IMR-90 (cell line): Measurements from ENCODE around the gene CAMK2N1. TPM values are rescaled to one million over a fixed set of nuclear protein-coding genes. Genes with fewer than 3 reads are reported as not detected.

Experiments used
- ATAC-seq: fragments of 200-7000 bp; cut with Tn5 transposase; 2 replicates; pipeline ENCODE4 v1.9.1; 2020; ENCODE audit warnings: low read depth, mild to moderate bottlenecking, moderate library complexity
- BruUV-seq: library from RNA; stranded (reverse); fragments of 400-500 nt; replicated peaks from 2 replicates; lab custom pipeline; 2021; lab: Mats Ljungman, UMichigan
- CTCF ChIA-PET: fragments of 300-600 bp; formaldehyde crosslinking; extraction: SDS; loops from one replicate; lab custom pipeline; 2021; ENCODE audit warnings: antibody characterized with exemption; lab: Yijun Ruan, JAX
- POLR2A ChIA-PET: fragments of 300-600 bp; sonication (Branson Sonifier 250); formaldehyde crosslinking; loops from one replicate; lab custom pipeline; 2022; ENCODE audit warnings: antibody characterized with exemption; ENCODE audit not compliant: unreplicated experiment; lab: Charles Lee
- DNase-seq: peaks from one replicate; pipeline ENCODE4 v3.0.0; 2013
- H2AFZ ChIP-seq: replicated peaks from 2 replicates; pipeline ENCODE3; 2013; ENCODE audit warnings: low read length, mild to moderate bottlenecking; ENCODE audit not compliant: poor library complexity
- H2AK5ac ChIP-seq: 2 replicates; pipeline ENCODE4 v1.6.1; 2013; ENCODE audit warnings: low read depth, low read length, inconsistent platforms
- H2AK9ac ChIP-seq: replicated peaks from 2 replicates; pipeline ENCODE3; 2013; ENCODE audit warnings: mild to moderate bottlenecking, low read depth, low read length, moderate library complexity; ENCODE audit not compliant: poor library complexity
- H2BK120ac ChIP-seq: 2 replicates; pipeline ENCODE4 v1.6.1; 2013; ENCODE audit warnings: low read depth, low read length, inconsistent platforms
- H2BK15ac ChIP-seq: 3 replicates; pipeline ENCODE4 v1.6.1; 2013; ENCODE audit warnings: low read depth, low read length, inconsistent platforms
- H2BK20ac ChIP-seq: 2 replicates; pipeline ENCODE4 v1.6.1; 2013; ENCODE audit warnings: low read depth, mild to moderate bottlenecking, inconsistent platforms, low read length, moderate library complexity
- H2BK5ac ChIP-seq: 2 replicates; pipeline ENCODE4 v1.6.1; 2013; ENCODE audit warnings: mild to moderate bottlenecking, low read depth, low read length, inconsistent platforms; ENCODE audit not compliant: poor library complexity, severe bottlenecking
- H3K14ac ChIP-seq: replicated peaks from 2 replicates; pipeline ENCODE4 v1.6.1; 2013; ENCODE audit warnings: low read depth, low read length, inconsistent platforms
- H3K18ac ChIP-seq: 2 replicates; pipeline ENCODE4 v1.6.1; 2013; ENCODE audit warnings: low read depth, low read length, control low read depth
- H3K23ac ChIP-seq: 2 replicates; pipeline ENCODE4 v1.6.1; 2013; ENCODE audit warnings: low read depth, low read length, inconsistent platforms
- H3K27ac ChIP-seq: 2 replicates; pipeline ENCODE4 v1.5.1; 2013; ENCODE audit warnings: mild to moderate bottlenecking, control low read depth, low read length; ENCODE audit not compliant: insufficient read depth
- H3K27me3 ChIP-seq: 2 replicates; pipeline ENCODE4 v1.6.1; 2013; ENCODE audit warnings: low read length; ENCODE audit not compliant: control insufficient read depth, insufficient read depth
- H3K36me3 ChIP-seq: 2 replicates; pipeline ENCODE4 v1.6.1; 2013; ENCODE audit warnings: low read length, mixed read lengths; ENCODE audit not compliant: control insufficient read depth, insufficient read depth
- H3K4ac ChIP-seq: 2 replicates; pipeline ENCODE4 v1.6.1; 2013; ENCODE audit warnings: low read depth, low read length, inconsistent platforms
- H3K4me1 ChIP-seq: 2 replicates; pipeline ENCODE4 v1.6.1; 2013; ENCODE audit warnings: low read length, mixed read lengths; ENCODE audit not compliant: control insufficient read depth, insufficient read depth
- H3K4me2 ChIP-seq: 2 replicates; pipeline ENCODE4 v1.6.1; 2013; ENCODE audit warnings: low read depth, mild to moderate bottlenecking, control low read depth, low read length, moderate library complexity
- H3K4me3 ChIP-seq: 2 replicates; pipeline ENCODE4 v1.5.1; 2013; ENCODE audit warnings: low read depth, mild to moderate bottlenecking, control low read depth, low read length, moderate library complexity; ENCODE audit not compliant: insufficient read depth
- H3K56ac ChIP-seq: 2 replicates; pipeline ENCODE4 v1.6.1; 2013; ENCODE audit warnings: low read length, inconsistent platforms; ENCODE audit not compliant: insufficient read depth; ENCODE audit errors: extremely low read depth
- H3K79me1 ChIP-seq, 2 experiments: 2 replicates each; pipeline ENCODE4 v1.6.1; 2013; ENCODE audit warnings: low read length in 2 of 2, inconsistent platforms in 1 of 2, low read depth in 1 of 2
- H3K9ac ChIP-seq: 2 replicates; pipeline ENCODE4 v1.6.1; 2013; ENCODE audit warnings: low read depth, low read length, control low read depth
- H3K9me1 ChIP-seq: 2 replicates; pipeline ENCODE4 v1.6.1; 2013; ENCODE audit warnings: low read length, inconsistent platforms; ENCODE audit not compliant: insufficient read depth
- H3K9me3 ChIP-seq: 2 replicates; pipeline ENCODE4 v1.6.1; 2013; ENCODE audit warnings: low read length; ENCODE audit not compliant: control insufficient read depth, insufficient read depth
- H4K20me1 ChIP-seq: 2 replicates; pipeline ENCODE4 v1.6.1; 2013; ENCODE audit warnings: low read length, inconsistent platforms; ENCODE audit not compliant: insufficient read depth
- H4K5ac ChIP-seq: 2 replicates; pipeline ENCODE4 v1.6.1; 2013; ENCODE audit warnings: mild to moderate bottlenecking, low read depth, low read length, control low read depth
- H4K8ac ChIP-seq, 2 experiments: 2 replicates each; pipeline ENCODE4 v1.6.1; 2013; ENCODE audit warnings: low read depth in 2 of 2, low read length in 2 of 2, control low read depth in 1 of 2, inconsistent platforms in 1 of 2
- H4K91ac ChIP-seq: 2 replicates; pipeline ENCODE4 v1.6.1; 2013; ENCODE audit warnings: low read depth, low read length, inconsistent platforms; ENCODE audit not compliant: insufficient read depth
- BHLHE40 ChIP-seq: fragments of 150-350 bp; IDR thresholded peaks from 2 replicates; pipeline ENCODE4 v1.6.1; 2016; ENCODE audit warnings: mild to moderate bottlenecking, low read depth, low read length
- CEBPB ChIP-seq: IDR thresholded peaks from 2 replicates; pipeline ENCODE4 v1.6.1; 2012; ENCODE audit warnings: low read depth, low read length, improper control_type of control experiment
- CTCF ChIP-seq: conservative IDR thresholded peaks from 2 replicates; pipeline ENCODE4 v1.5.1; 2012; ENCODE audit warnings: mild to moderate bottlenecking, low read depth, low read length, improper control_type of control experiment
- FOS ChIP-seq: fragments of 150-350 bp; IDR thresholded peaks from 2 replicates; pipeline ENCODE4 v1.6.1; 2016; ENCODE audit warnings: low read depth, low read length
- MAFK ChIP-seq: IDR thresholded peaks from 2 replicates; pipeline ENCODE4 v1.6.1; 2012; ENCODE audit warnings: low read depth, low read length, improper control_type of control experiment
- MXI1 ChIP-seq: IDR thresholded peaks from 2 replicates; pipeline ENCODE4 v1.6.1; 2012; ENCODE audit warnings: low read depth, mild to moderate bottlenecking, low read length, moderate library complexity, borderline replicate concordance
- RAD21 ChIP-seq: IDR thresholded peaks from 2 replicates; pipeline ENCODE4 v1.6.1; 2012; ENCODE audit warnings: low read length, improper control_type of control experiment
- RCOR1 ChIP-seq: IDR thresholded peaks from 2 replicates; pipeline ENCODE4 v1.6.1; 2012; ENCODE audit warnings: mild to moderate bottlenecking, low read length, improper control_type of control experiment; ENCODE audit not compliant: insufficient replicate concordance
- RFX5 ChIP-seq: IDR thresholded peaks from 2 replicates; pipeline ENCODE4 v1.8.0; 2012; ENCODE audit warnings: low read depth, mild to moderate bottlenecking, low read length, moderate library complexity
- SMC3 ChIP-seq: fragments of 150-350 bp; IDR thresholded peaks from 2 replicates; pipeline ENCODE4 v1.6.1; 2016; ENCODE audit warnings: low read depth, mild to moderate bottlenecking, antibody characterized with exemption, low read length, moderate library complexity
- USF2 ChIP-seq: fragments of 150-350 bp; IDR thresholded peaks from 2 replicates; pipeline ENCODE4 v1.6.1; 2017; ENCODE audit warnings: mild to moderate bottlenecking, antibody characterized with exemption, low read length, low read depth
- WGBS, 2 experiments: methylation state at CpG; one replicate each; pipeline versions ENCODE4 v1.1.5 to v1.1.7; 2013; ENCODE audit warnings: missing lambda C conversion rate in 2 of 2; ENCODE audit not compliant: insufficient read length in 1 of 2; ENCODE audit errors: extremely low coverage in 2 of 2; 5-methylcytosine and 5-hydroxymethylcytosine counted together
- dilution Hi-C: fragments of 300-500 bp; cut with HindIII; formaldehyde crosslinking; loops from one replicate; pipeline ENCODE4 v1.14.3; 2018; ENCODE audit warnings: low sequenced_read_pairs; ENCODE audit not compliant: unreplicated experiment
- in situ Hi-C: fragments of 300-500 bp; cut with MboI; formaldehyde crosslinking; loops from 3 replicates; pipeline ENCODE4 v1.14.3; 2019; ENCODE audit warnings: low sequenced_read_pairs, inconsistent platforms, mixed read lengths
- intact Hi-C: fragments of 100-400 bp; cut with micrococcal nuclease; formaldehyde crosslinking; loops from 2 replicates; pipeline ENCODE4 v1.10.0; 2022
- polyA plus RNA-seq, 3 experiments: library from polyadenylated mRNA; depleted of rRNA; stranded (reverse); fragments of >200 nt; gene quantifications; 2 replicates each; pipeline ENCODE4 v1.2.3, GENCODE V29; 2012; ENCODE audit warnings: low replicate concordance in 1 of 3
- total RNA-seq: library from RNA; depleted of rRNA; stranded (reverse); fragments of >200 nt; gene quantifications from 2 replicates; pipeline ENCODE4 v1.2.3, GENCODE V29; 2012

The CAMK2N1 gene
- total and polyA plus RNA-seq, 2 of the 4 experiments (the other 2 are of a cell fraction) = 10.2 to 44.4 TPM

GRCh38 chr1:20474333-20474975, 11.6 kb downstream of the CAMK2N1 start:
- no peak overlapping the region for H2BK15ac ChIP-seq
- dilution Hi-C loops (no loop called here), intact Hi-C loops (no loop called here), in situ Hi-C loops (no loop called here)
- H3K23ac ChIP-seq = no peak overlapping the region
- no peak overlapping the region for H2BK20ac ChIP-seq
- H2AFZ ChIP-seq = no peak overlapping the region
- no peak overlapping the region for H3K4me3 ChIP-seq
- H3K27me3 ChIP-seq = no peaks in the 10 kb centered on the region
- H3K14ac ChIP-seq = no peak overlapping the region
- peaks cover 21% of the 10 kb centered on the region for H3K9me1 ChIP-seq
- H3K56ac ChIP-seq = no peak overlapping the region
- H3K36me3 ChIP-seq = no peaks in the 10 kb centered on the region
- no peak overlapping the region for H4K91ac ChIP-seq
- no peak overlapping the region; the same call in 1 of the 2 replicates for H2AK5ac ChIP-seq
- H3K4ac ChIP-seq = no peak overlapping the region; the same call in 1 of the 2 replicates
- no TSS peak for BruUV-seq
- no peaks in the 10 kb centered on the region for H3K9me3 ChIP-seq
- H2AK9ac ChIP-seq = no peak overlapping the region
- no peak overlapping the region for H4K8ac ChIP-seq
- no peak overlapping the region for H3K27ac ChIP-seq
- H4K20me1 ChIP-seq = peaks cover 3% of the 10 kb centered on the region; the same call in 1 of the 2 replicates
- H3K4me1 ChIP-seq = peaks cover 20% of the 10 kb centered on the region
- peak; percentile 30 for DNase-seq
- no peak overlapping the region for H2BK5ac ChIP-seq
- H2BK120ac ChIP-seq = no peak overlapping the region
- H3K9ac ChIP-seq = no peak overlapping the region
- TF ChIP-seq RAD21 = no peak
- no peak for TF ChIP-seq CEBPB
- no peak for TF ChIP-seq RCOR1
- no peak for TF ChIP-seq SMC3
- TF ChIP-seq RFX5 = no peak
- TF ChIP-seq FOS = no peak
- no peak for TF ChIP-seq USF2
- no peak for TF ChIP-seq CTCF
- TF ChIP-seq MAFK = no peak; the same call in 1 of the 2 replicates
- no peak for TF ChIP-seq MXI1
- TF ChIP-seq BHLHE40 = no peak
- 80% methylated on average over 1 of the region's 2 CpGs; no CpG with 5 or more reads in 1 of the 2 experiments for WGBS, 2 experiments
- peaks cover 6 to 29% of the 10 kb centered on the region in 2 experiments; a peak in 3 of 4 replicates for H3K79me1 ChIP-seq
- no peak overlapping the region for H3K18ac ChIP-seq
- ChIA-PET CTCF (no interaction called here), POLR2A (no interaction called here)
- peak; percentile 50 for ATAC-seq
- H3K4me2 ChIP-seq = no peak overlapping the region
- H4K5ac ChIP-seq = no peak overlapping the region
